K562 (cell line): ENCODE data around the gene ZNF597. TPM values are rescaled to one million over a fixed set of nuclear protein-coding genes. Genes with fewer than 3 reads are reported as not detected.

Source experiments
- ARID2 ChIP-seq: fragments of 450-650 bp; IDR thresholded peaks from 2 replicates; pipeline ENCODE4 v1.6.1; 2017; ENCODE audit warnings: antibody characterized with exemption, mild to moderate bottlenecking
- ATF7 ChIP-seq: fragments of 450-650 bp; IDR thresholded peaks from 2 replicates; pipeline ENCODE4 v1.7.1; 2014; ENCODE audit warnings: mild to moderate bottlenecking, moderate library complexity
- HIVEP1 ChIP-seq: fragments of 250-450 bp; sonication (Bioruptor Pico); IDR thresholded peaks from 2 replicates; pipeline ENCODE4 v1.4.0; 2020; ENCODE audit warnings: mild to moderate bottlenecking
- MYC ChIP-seq, 2 experiments: fragments of 250-450 bp in 1 of 2; sonication (Bioruptor Pico) in 1 of 2; IDR thresholded peaks; 2 replicates each; pipeline versions ENCODE4 v1.5.1 to v1.6.1; 2012 to 2021; ENCODE audit warnings: low read depth in 2 of 2, borderline replicate concordance in 1 of 2, improper control_type of control experiment in 1 of 2, low read length in 1 of 2, mild to moderate bottlenecking in 1 of 2, moderate library complexity in 1 of 2
- NFXL1 ChIP-seq: fragments of 450-650 bp; formaldehyde crosslinking; IDR thresholded peaks from 2 replicates; pipeline ENCODE4 v1.4.0; 2021; ENCODE audit warnings: mild to moderate bottlenecking
- NRF1 ChIP-seq, 2 experiments: fragments of 450-650 bp; IDR thresholded peaks in 1 of 2; conservative IDR thresholded peaks in 1 of 2; 2 replicates each; pipeline ENCODE4 v1.6.1; 2014; ENCODE audit warnings: mild to moderate bottlenecking in 2 of 2
- RFX1 ChIP-seq: fragments of 450-650 bp; IDR thresholded peaks from 2 replicates; pipeline ENCODE4 v1.6.1; 2016; ENCODE audit warnings: mild to moderate bottlenecking, moderate library complexity
- SIRT6 ChIP-seq: IDR thresholded peaks from one replicate; pipeline ENCODE4 v1.6.1; 2012; ENCODE audit warnings: low read depth, mild to moderate bottlenecking, control low read depth, inconsistent platforms, low read length, moderate library complexity
- SNIP1 ChIP-seq: fragments of 450-650 bp; IDR thresholded peaks from 2 replicates; pipeline ENCODE4 v1.7.1; 2017; ENCODE audit warnings: low read depth, mild to moderate bottlenecking
- U2AF1 ChIP-seq: fragments of 200-400 bp; formaldehyde crosslinking; optimal IDR thresholded peaks from 2 replicates; pipeline ENCODE3; 2017; ENCODE audit warnings: mild to moderate bottlenecking, low read depth, low read length, moderate library complexity
- ZC3H4 ChIP-seq: sonication (generic); formaldehyde crosslinking; IDR thresholded peaks from 2 replicates; pipeline ENCODE4 v1.9.0; 2021; ENCODE audit warnings: missing genetic modification reagents, borderline replicate concordance
- ZFX ChIP-seq: sonication (generic); formaldehyde crosslinking; IDR thresholded peaks from 2 replicates; pipeline ENCODE4 v1.8.0; 2022; ENCODE audit warnings: mild to moderate bottlenecking, missing genetic modification reagents, moderate library complexity
- ZNF239 ChIP-seq: fragments of 250-450 bp; sonication (Bioruptor Pico); IDR thresholded peaks from 2 replicates; pipeline ENCODE4 v1.4.0; 2020; ENCODE audit warnings: mild to moderate bottlenecking
- polyA plus RNA-seq, 8 experiments: library from polyadenylated mRNA; depleted of rRNA in 4 of 8; stranded (reverse) in 5 of 8; unstranded in 3 of 8; fragments of >200 nt; fragmentation: Nextera tagmentation in 2 of 8; fragmentation: Illumina TruSeq in 1 of 8; extraction: Ambion mirVana in 2 of 8; extraction: Trizol in 1 of 8; gene quantifications; 2 replicates each; pipeline versions ENCODE4 v1.2.1 to v1.2.3, GENCODE V29; 2011 to 2014; ENCODE audit warnings: inconsistent platforms in 1 of 8, missing spikeins in 1 of 8
- total RNA-seq, 7 experiments: library from RNA; depleted of rRNA in 6 of 7; stranded (reverse); fragments of >200 nt in 6 of 7; fragmentation: Illumina TruSeq in 2 of 7; extraction: Trizol in 2 of 7; gene quantifications; 2 replicates each; pipeline versions ENCODE4 v1.2.1 to v1.2.3, GENCODE V29; 2011 to 2021; ENCODE audit warnings: low replicate concordance in 1 of 7
- TF ChIP-seq, protein P1 (sequence below): fragments of 250-450 bp; sonication (Bioruptor Pico); IDR thresholded peaks from 2 replicates; pipeline ENCODE4 v1.8.0; 2022; ENCODE audit warnings: moderate library complexity, mild to moderate bottlenecking, inconsistent platforms
- TF ChIP-seq, protein P2 (sequence below): sonication (generic); formaldehyde crosslinking; IDR thresholded peaks from 2 replicates; pipeline ENCODE4 v1.8.1; 2023; ENCODE audit warnings: mild to moderate bottlenecking, missing genetic modification reagents
- TF ChIP-seq, protein P3 (sequence below): fragments of 250-450 bp; sonication (Bioruptor Pico); IDR thresholded peaks from 2 replicates; pipeline ENCODE4 v1.5.0; 2021; ENCODE audit warnings: mild to moderate bottlenecking, borderline replicate concordance
- TF ChIP-seq, protein P4 (sequence below): fragments of 200-400 bp; formaldehyde crosslinking; IDR thresholded peaks from 2 replicates; pipeline ENCODE4 v1.6.1; 2017; ENCODE audit warnings: mild to moderate bottlenecking, low read depth, low read length, moderate library complexity

Gene ZNF597
- total and polyA plus RNA-seq, 9 of the 15 experiments (the other 6 are each of a cell fraction or from before 2014, with no cell fraction given), result 0.14 to 0.68 (median 0.42) TPM

DNA sequence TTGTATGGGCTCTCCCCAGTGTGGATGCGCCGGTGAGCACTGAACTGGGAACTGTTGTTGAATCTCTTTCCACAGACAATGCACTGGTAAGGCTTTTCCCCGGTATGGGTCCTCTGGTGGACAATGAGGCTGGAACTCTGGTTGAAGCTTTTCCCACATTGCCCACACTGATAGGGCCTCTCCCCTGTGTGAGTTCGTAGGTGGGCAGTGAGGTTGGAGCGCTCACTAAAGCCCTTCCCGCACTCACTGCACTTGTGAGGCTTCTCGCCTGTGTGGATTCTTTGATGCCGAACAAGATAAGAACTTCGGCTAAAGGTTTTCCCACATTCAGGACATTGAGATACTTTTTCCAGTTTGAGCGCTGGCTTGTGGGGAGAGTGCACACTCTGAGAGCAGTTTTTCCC lies 60.3 kb downstream of the ZNF597 start (continued):
- TF ChIP-seq, protein P1, sequence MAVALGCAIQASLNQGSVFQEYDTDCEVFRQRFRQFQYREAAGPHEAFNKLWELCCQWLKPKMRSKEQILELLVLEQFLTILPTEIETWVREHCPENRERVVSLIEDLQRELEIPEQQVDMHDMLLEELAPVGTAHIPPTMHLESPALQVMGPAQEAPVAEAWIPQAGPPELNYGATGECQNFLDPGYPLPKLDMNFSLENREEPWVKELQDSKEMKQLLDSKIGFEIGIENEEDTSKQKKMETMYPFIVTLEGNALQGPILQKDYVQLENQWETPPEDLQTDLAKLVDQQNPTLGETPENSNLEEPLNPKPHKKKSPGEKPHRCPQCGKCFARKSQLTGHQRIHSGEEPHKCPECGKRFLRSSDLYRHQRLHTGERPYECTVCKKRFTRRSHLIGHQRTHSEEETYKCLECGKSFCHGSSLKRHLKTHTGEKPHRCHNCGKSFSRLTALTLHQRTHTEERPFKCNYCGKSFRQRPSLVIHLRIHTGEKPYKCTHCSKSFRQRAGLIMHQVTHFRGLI (CRISPR knock-in tag), result no peak
- TF ChIP-seq RFX1, result no peak
- TF ChIP-seq SIRT6, result no peak
- TF ChIP-seq, protein P2, sequence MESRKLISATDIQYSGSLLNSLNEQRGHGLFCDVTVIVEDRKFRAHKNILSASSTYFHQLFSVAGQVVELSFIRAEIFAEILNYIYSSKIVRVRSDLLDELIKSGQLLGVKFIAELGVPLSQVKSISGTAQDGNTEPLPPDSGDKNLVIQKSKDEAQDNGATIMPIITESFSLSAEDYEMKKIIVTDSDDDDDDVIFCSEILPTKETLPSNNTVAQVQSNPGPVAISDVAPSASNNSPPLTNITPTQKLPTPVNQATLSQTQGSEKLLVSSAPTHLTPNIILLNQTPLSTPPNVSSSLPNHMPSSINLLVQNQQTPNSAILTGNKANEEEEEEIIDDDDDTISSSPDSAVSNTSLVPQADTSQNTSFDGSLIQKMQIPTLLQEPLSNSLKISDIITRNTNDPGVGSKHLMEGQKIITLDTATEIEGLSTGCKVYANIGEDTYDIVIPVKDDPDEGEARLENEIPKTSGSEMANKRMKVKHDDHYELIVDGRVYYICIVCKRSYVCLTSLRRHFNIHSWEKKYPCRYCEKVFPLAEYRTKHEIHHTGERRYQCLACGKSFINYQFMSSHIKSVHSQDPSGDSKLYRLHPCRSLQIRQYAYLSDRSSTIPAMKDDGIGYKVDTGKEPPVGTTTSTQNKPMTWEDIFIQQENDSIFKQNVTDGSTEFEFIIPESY (CRISPR knock-in tag), result no peak
- no peak for TF ChIP-seq SNIP1
- TF ChIP-seq ZNF239, result no peak
- no peak for TF ChIP-seq HIVEP1 (CRISPR knock-in tag)
- TF ChIP-seq ARID2, result no peak
- 0 out of 2 replicates have a peak, but pooled peaks have one; percentile 20 for TF ChIP-seq ATF7
- no peak for TF ChIP-seq NFXL1
- TF ChIP-seq ZC3H4 (CRISPR knock-in tag), result no peak
- TF ChIP-seq, protein P3, sequence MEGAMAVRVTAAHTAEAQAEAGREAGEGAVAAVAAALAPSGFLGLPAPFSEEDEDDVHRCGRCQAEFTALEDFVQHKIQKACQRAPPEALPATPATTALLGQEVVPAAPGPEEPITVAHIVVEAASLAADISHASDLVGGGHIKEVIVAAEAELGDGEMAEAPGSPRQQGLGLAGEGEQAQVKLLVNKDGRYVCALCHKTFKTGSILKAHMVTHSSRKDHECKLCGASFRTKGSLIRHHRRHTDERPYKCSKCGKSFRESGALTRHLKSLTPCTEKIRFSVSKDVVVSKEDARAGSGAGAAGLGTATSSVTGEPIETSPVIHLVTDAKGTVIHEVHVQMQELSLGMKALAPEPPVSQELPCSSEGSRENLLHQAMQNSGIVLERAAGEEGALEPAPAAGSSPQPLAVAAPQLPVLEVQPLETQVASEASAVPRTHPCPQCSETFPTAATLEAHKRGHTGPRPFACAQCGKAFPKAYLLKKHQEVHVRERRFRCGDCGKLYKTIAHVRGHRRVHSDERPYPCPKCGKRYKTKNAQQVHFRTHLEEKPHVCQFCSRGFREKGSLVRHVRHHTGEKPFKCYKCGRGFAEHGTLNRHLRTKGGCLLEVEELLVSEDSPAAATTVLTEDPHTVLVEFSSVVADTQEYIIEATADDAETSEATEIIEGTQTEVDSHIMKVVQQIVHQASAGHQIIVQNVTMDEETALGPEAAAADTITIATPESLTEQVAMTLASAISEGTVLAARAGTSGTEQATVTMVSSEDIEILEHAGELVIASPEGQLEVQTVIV (CRISPR knock-in tag), result no peak
- no peak for TF ChIP-seq ZFX (CRISPR knock-in tag)
- TF ChIP-seq, protein P4, sequence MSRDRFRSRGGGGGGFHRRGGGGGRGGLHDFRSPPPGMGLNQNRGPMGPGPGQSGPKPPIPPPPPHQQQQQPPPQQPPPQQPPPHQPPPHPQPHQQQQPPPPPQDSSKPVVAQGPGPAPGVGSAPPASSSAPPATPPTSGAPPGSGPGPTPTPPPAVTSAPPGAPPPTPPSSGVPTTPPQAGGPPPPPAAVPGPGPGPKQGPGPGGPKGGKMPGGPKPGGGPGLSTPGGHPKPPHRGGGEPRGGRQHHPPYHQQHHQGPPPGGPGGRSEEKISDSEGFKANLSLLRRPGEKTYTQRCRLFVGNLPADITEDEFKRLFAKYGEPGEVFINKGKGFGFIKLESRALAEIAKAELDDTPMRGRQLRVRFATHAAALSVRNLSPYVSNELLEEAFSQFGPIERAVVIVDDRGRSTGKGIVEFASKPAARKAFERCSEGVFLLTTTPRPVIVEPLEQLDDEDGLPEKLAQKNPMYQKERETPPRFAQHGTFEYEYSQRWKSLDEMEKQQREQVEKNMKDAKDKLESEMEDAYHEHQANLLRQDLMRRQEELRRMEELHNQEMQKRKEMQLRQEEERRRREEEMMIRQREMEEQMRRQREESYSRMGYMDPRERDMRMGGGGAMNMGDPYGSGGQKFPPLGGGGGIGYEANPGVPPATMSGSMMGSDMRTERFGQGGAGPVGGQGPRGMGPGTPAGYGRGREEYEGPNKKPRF, result no peak
- TF ChIP-seq U2AF1, result no peak
- TF ChIP-seq MYC (IDR thresholded peaks at IDR 0.05; ENCODE audit: low read depth, low read length), result no peak
- no peak for TF ChIP-seq MYC (CRISPR knock-in tag; IDR thresholded peaks at IDR 0.05; ENCODE audit: borderline replicate concordance, low read depth)
- TF ChIP-seq NRF1 (conservative IDR thresholded peaks at IDR 0.05 in 1 of 2, IDR thresholded peaks at IDR 0.05 in 1 of 2), result no peak
